ENCODE data around the gene KCNK18. TPM values are rescaled to one million over a fixed set of nuclear protein-coding genes. Genes with fewer than 3 reads are reported as not detected.

KCNK18 gene
- total and polyA plus RNA-seq, 2 experiments from 2014 or later, result not detected

DNA sequence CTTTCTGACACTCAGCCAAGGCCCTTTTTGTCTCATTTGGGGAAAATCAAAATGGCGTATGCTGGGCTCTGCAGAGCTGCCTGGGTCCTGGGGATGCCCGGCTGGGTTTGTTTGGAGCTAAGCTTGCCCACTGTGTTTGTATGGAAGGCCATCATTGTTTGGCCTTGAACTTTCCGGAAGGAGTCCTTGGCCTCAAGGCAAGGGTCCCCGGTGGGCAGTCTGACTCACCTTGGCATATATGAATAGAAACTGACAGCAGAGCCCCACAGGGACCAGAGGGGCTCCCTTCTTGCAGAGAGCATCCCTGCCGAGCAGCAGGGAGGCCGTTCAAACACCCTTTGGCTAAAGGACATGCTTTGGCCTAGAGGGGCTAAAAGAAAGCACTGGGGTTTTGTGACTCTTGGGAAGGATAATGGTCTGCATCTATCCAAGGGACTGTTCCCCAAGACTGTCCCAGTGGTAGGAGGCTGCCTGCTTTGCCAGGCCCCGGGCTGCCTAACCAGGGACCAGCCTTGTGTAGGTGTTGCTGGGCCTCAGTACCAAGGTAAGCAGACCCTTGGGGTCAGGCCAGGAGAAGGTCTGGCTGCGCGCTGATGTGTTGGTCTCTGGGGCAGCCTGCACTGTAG is 58.7 kb downstream of the KCNK18 start (continued):
- TF ChIP-seq ZNF331 (CRISPR knock-in tag; IDR thresholded peaks at IDR 0.05; ENCODE audit: low read depth) (no peak), EZH2phosphoT487 (IDR thresholded peaks at IDR 0.05; ENCODE audit: unreplicated experiment) (no peak)

DNA sequence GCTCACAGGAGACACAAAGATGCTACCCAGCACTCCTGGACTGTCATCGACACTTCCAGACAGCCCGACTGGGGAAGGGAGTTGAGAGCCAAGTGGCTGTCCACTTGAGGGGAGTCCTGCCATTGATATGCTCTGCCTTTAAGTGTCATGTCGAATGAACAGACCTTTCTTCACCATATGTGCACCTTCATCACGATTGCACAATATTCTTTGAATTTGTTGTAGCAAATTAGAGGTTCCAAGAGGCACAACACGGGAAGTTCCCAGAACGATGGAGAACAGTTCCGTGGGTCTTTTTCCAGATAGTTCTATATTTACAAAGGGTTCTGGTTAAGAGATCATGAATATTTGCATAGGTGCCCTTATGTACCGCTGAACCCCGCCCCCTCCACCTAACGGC is 59.6 kb downstream of the KCNK18 start:
- Mint-ChIP-seq H3K27ac (no peak overlapping the region), H3K4me3 (no peak overlapping the region), H3K9me3 (no peaks in the 10 kb centered on the region), H3K4me1 (peaks cover 32% of the 10 kb centered on the region), H3K36me3 (ENCODE audit: low read depth) (no peaks in the 10 kb centered on the region; the same call in 1 of the 3 replicates), H3K27me3 (ENCODE audit: insufficient read depth, low read depth, poor library complexity) (peaks cover 6% of the 10 kb centered on the region)
- Histone ChIP-seq H3K4me2 (no peak overlapping the region), H3K4me3 (no peak overlapping the region), H3K27me3 (ENCODE audit: insufficient read depth) (no peaks in the 10 kb centered on the region), H3F3A (replicated peaks; ENCODE audit: low read depth) (no peaks in the 10 kb centered on the region), H2AFZ (no peak overlapping the region), H3K79me2 (replicated peaks; ENCODE audit: insufficient read depth) (no peaks in the 10 kb centered on the region), H3K36me3 (ENCODE audit: insufficient read depth) (no peaks in the 10 kb centered on the region), H4K20me1 (replicated peaks; ENCODE audit: insufficient read depth) (peaks cover 5% of the 10 kb centered on the region; the same call in 1 of the 2 replicates), H3K4me1 (ENCODE audit: insufficient read depth) (no peaks in the 10 kb centered on the region; the same call in 1 of the 2 replicates), H3K27ac (ENCODE audit: low read depth) (no peak overlapping the region), H3K9me2 (ENCODE audit: insufficient read depth) (no peaks in the 10 kb centered on the region)
- no peak for TF ChIP-seq JUNB (IDR thresholded peaks at IDR 0.05; ENCODE audit: unreplicated experiment)
- no peak for TF ChIP-seq NANOG (IDR thresholded peaks at IDR 0.05; ENCODE audit: borderline replicate concordance)
- TF ChIP-seq EZH2 (IDR thresholded peaks at IDR 0.05; ENCODE audit: low read depth, unreplicated experiment), result no peak
- TF ChIP-seq, protein P1, sequence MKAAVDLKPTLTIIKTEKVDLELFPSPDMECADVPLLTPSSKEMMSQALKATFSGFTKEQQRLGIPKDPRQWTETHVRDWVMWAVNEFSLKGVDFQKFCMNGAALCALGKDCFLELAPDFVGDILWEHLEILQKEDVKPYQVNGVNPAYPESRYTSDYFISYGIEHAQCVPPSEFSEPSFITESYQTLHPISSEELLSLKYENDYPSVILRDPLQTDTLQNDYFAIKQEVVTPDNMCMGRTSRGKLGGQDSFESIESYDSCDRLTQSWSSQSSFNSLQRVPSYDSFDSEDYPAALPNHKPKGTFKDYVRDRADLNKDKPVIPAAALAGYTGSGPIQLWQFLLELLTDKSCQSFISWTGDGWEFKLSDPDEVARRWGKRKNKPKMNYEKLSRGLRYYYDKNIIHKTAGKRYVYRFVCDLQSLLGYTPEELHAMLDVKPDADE (IDR thresholded peaks at IDR 0.05), result no peak
- no peak for TF ChIP-seq CREB1 (CRISPR knock-in tag; IDR thresholded peaks at IDR 0.05; ENCODE audit: low read depth)
- TF ChIP-seq, protein P2, sequence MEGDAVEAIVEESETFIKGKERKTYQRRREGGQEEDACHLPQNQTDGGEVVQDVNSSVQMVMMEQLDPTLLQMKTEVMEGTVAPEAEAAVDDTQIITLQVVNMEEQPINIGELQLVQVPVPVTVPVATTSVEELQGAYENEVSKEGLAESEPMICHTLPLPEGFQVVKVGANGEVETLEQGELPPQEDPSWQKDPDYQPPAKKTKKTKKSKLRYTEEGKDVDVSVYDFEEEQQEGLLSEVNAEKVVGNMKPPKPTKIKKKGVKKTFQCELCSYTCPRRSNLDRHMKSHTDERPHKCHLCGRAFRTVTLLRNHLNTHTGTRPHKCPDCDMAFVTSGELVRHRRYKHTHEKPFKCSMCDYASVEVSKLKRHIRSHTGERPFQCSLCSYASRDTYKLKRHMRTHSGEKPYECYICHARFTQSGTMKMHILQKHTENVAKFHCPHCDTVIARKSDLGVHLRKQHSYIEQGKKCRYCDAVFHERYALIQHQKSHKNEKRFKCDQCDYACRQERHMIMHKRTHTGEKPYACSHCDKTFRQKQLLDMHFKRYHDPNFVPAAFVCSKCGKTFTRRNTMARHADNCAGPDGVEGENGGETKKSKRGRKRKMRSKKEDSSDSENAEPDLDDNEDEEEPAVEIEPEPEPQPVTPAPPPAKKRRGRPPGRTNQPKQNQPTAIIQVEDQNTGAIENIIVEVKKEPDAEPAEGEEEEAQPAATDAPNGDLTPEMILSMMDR (conservative IDR thresholded peaks at IDR 0.05; ENCODE audit: low read depth in 2 of 2), result no peak
- TF ChIP-seq ZNF331 (CRISPR knock-in tag; IDR thresholded peaks at IDR 0.05; ENCODE audit: low read depth), result no peak
- TF ChIP-seq STAT1 (IDR thresholded peaks at IDR 0.05; ENCODE audit: unreplicated experiment), result no peak
- TF ChIP-seq ZNF114 (CRISPR knock-in tag; IDR thresholded peaks at IDR 0.05), result no peak
- TF ChIP-seq, protein P3, sequence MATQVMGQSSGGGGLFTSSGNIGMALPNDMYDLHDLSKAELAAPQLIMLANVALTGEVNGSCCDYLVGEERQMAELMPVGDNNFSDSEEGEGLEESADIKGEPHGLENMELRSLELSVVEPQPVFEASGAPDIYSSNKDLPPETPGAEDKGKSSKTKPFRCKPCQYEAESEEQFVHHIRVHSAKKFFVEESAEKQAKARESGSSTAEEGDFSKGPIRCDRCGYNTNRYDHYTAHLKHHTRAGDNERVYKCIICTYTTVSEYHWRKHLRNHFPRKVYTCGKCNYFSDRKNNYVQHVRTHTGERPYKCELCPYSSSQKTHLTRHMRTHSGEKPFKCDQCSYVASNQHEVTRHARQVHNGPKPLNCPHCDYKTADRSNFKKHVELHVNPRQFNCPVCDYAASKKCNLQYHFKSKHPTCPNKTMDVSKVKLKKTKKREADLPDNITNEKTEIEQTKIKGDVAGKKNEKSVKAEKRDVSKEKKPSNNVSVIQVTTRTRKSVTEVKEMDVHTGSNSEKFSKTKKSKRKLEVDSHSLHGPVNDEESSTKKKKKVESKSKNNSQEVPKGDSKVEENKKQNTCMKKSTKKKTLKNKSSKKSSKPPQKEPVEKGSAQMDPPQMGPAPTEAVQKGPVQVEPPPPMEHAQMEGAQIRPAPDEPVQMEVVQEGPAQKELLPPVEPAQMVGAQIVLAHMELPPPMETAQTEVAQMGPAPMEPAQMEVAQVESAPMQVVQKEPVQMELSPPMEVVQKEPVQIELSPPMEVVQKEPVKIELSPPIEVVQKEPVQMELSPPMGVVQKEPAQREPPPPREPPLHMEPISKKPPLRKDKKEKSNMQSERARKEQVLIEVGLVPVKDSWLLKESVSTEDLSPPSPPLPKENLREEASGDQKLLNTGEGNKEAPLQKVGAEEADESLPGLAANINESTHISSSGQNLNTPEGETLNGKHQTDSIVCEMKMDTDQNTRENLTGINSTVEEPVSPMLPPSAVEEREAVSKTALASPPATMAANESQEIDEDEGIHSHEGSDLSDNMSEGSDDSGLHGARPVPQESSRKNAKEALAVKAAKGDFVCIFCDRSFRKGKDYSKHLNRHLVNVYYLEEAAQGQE (IDR thresholded peaks at IDR 0.05; ENCODE audit: unreplicated experiment), result no peak
- no peak for TF ChIP-seq EZH2phosphoT487 (IDR thresholded peaks at IDR 0.05; ENCODE audit: unreplicated experiment)
- TF ChIP-seq POLR2AphosphoS5 (IDR thresholded peaks at IDR 0.05; ENCODE audit: low read depth), result no peak
- no peak for DNase-seq (ENCODE audit: low spot score)
- no peak for ATAC-seq
